Adrenal gland (tissue), 19 donors: ENCODE measurements around the gene MYO18B. TPM values are rescaled to one million over a fixed set of nuclear protein-coding genes. Genes with fewer than 3 reads are reported as not detected.
A peak's percentile ranks its signal among the peaks of the same experiment; 100 is the strongest.

ENCODE experiments used
- DNase-seq, 7 donors: peaks; one replicate each; pipeline ENCODE4 v3.0.0-alpha.2; 2019 to 2020
- H3K27ac ChIP-seq, 5 donors: fragments of 200-600 bp; sonication (generic) in 4 of 5; 1 replicate in 3 of 5; 2 replicates in 2 of 5; pipeline versions ENCODE4 v1.5.1 to v1.8.0; 2016 to 2020; ENCODE audit warnings: mild to moderate bottlenecking in 1 of 5
- H3K27me3 ChIP-seq: fragments of 200-600 bp; 2 replicates; pipeline ENCODE4 v1.8.0; 2021
- H3K36me3 ChIP-seq, 2 donors: fragments of 200-600 bp; replicated peaks in 1 of 2; 1 replicate in 1 of 2; 2 replicates in 1 of 2; pipeline versions ENCODE4 v1.5.1 to v1.8.0; 2018 to 2022
- H3K4me1 ChIP-seq, 2 donors: fragments of 200-600 bp; replicated peaks in 1 of 2; 1 replicate in 1 of 2; 2 replicates in 1 of 2; pipeline versions ENCODE4 v1.5.1 to v1.8.0; 2018 to 2021
- H3K4me3 ChIP-seq, 4 donors: fragments of 200-600 bp; sonication (generic) in 3 of 4; one replicate each; pipeline ENCODE4 v1.5.1; 2016 to 2018
- H3K9me3 ChIP-seq, 3 donors: fragments of 200-600 bp; sonication (generic) in 1 of 3; replicated peaks in 1 of 3; 1 replicate in 2 of 3; 2 replicates in 1 of 3; pipeline versions ENCODE4 v1.5.1 to v1.8.0; 2016 to 2021
- POLR2A ChIP-seq, 2 donors: fragments of 450-650 bp; IDR thresholded peaks; one replicate each; pipeline ENCODE4 v1.6.1; 2017; ENCODE audit warnings: antibody characterized with exemption in 2 of 2, mild to moderate bottlenecking in 2 of 2, moderate library complexity in 1 of 2
- WGBS, 4 donors: extraction: QIAGEN DNeasy Blood & Tissue Kit in 2 of 4; methylation state at CpG; one replicate each; pipeline versions ENCODE4 v1.1.5 to v1.1.7; 2013 to 2017; 5-methylcytosine and 5-hydroxymethylcytosine counted together
- intact Hi-C, 2 donors: fragments of 100-400 bp; cut with DNase I; formaldehyde crosslinking; loops; one replicate each; pipeline versions ENCODE4 v1.14.1 to v1.15.0; 2022 to 2023
- long read RNA-seq, 10 donors: library from polyadenylated mRNA in 3 of 10; unstranded in 2 of 10; stranded (forward) in 1 of 10; transcript quantifications; one replicate each; pipeline ENCODE4 v2.0.0 and lab custom pipeline, GENCODE V29; 2021 to 2026
- polyA plus RNA-seq, 3 donors: library from polyadenylated mRNA; stranded (reverse); fragments of 200-250 nt in 2 of 3; fragments of 350-450 nt in 1 of 3; fragmentation: Illumina TruSeq in 1 of 3; extraction: RNeasy Lipid Tissue Mini Kit (QIAGEN cat#74804) in 1 of 3; gene quantifications; one replicate each; pipeline ENCODE4 v1.2.3, GENCODE V29; 2013 to 2014
- total RNA-seq, 9 donors: library from RNA; depleted of rRNA in 4 of 9; stranded (reverse); fragments of >200 nt in 4 of 9; fragments of 120-200 nt in 1 of 9; fragmentation: NEBNext Ultra II Directional in 1 of 9; extraction: Animal tissue kit (Norgen Biotek cat#: 25700) in 1 of 9; gene quantifications; one replicate each; pipeline versions ENCODE4 v1.1.0 to v1.2.4, GENCODE V29; 2013 to 2023
- TF ChIP-seq, protein P1 (sequence below), 6 experiments: fragments of 450-650 bp in 4 of 6; fragments of 200-600 bp in 2 of 6; sonication (generic) in 1 of 6; IDR thresholded peaks; 1 replicate in 5 of 6; 2 replicates in 1 of 6; pipeline versions ENCODE4 v1.5.1 to v1.8.0; 2016 to 2021; ENCODE audit warnings: antibody characterized with exemption in 6 of 6, mild to moderate bottlenecking in 2 of 6, moderate library complexity in 1 of 6
- donor health status: healthy with polysubstance abuse.
- donor health status: Bipolar disorder and iron deficiency.
- donor health status: DM: yes; HTN: yes; CAD: no.
- donor health status: DM: no; HTN: no; CAD: no.
- donor health status: DM: no; HTN: no; CAD: no.
- donor health status: DM: yes; HTN: yes; CAD: no.

The MYO18B gene, protein sequence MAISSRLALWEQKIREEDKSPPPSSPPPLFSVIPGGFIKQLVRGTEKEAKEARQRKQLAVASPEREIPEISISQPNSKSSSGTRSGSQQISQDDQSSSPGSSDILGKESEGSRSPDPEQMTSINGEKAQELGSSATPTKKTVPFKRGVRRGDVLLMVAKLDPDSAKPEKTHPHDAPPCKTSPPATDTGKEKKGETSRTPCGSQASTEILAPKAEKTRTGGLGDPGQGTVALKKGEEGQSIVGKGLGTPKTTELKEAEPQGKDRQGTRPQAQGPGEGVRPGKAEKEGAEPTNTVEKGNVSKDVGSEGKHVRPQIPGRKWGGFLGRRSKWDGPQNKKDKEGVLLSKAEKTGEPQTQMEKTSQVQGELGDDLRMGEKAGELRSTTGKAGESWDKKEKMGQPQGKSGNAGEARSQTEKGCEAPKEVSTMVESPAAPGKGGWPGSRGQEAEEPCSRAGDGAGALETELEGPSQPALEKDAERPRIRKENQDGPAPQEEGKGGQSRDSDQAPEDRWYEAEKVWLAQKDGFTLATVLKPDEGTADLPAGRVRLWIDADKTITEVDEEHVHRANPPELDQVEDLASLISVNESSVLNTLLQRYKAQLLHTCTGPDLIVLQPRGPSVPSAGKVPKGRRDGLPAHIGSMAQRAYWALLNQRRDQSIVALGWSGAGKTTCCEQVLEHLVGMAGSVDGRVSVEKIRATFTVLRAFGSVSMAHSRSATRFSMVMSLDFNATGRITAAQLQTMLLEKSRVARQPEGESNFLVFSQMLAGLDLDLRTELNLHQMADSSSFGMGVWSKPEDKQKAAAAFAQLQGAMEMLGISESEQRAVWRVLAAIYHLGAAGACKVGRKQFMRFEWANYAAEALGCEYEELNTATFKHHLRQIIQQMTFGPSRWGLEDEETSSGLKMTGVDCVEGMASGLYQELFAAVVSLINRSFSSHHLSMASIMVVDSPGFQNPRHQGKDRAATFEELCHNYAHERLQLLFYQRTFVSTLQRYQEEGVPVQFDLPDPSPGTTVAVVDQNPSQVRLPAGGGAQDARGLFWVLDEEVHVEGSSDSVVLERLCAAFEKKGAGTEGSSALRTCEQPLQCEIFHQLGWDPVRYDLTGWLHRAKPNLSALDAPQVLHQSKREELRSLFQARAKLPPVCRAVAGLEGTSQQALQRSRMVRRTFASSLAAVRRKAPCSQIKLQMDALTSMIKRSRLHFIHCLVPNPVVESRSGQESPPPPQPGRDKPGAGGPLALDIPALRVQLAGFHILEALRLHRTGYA (N-terminal part only)
- total RNA-seq (1 to 10 TPM in 1 of 9 donors, under 1 TPM in 8; 0.08 to 1.1 (median 0.18) TPM), polyA plus RNA-seq (under 1 TPM; 0.09 to 0.20 (median 0.16) TPM)
- long read RNA-seq, donor 1 = 0 reads
- long read RNA-seq, donor 2 = 0 reads
- long read RNA-seq, donor 3 = 0 reads
- long read RNA-seq, donor 4 = 0 reads
- long read RNA-seq, donor 5 = 0 reads
- long read RNA-seq, donor 6 = 0 reads
- long read RNA-seq, donor 7 = 0 reads
- long read RNA-seq, donor 8 = 0 reads
- long read RNA-seq, donor 9 = 0 reads
- long read RNA-seq, donor 10 = 0 reads

DNA sequence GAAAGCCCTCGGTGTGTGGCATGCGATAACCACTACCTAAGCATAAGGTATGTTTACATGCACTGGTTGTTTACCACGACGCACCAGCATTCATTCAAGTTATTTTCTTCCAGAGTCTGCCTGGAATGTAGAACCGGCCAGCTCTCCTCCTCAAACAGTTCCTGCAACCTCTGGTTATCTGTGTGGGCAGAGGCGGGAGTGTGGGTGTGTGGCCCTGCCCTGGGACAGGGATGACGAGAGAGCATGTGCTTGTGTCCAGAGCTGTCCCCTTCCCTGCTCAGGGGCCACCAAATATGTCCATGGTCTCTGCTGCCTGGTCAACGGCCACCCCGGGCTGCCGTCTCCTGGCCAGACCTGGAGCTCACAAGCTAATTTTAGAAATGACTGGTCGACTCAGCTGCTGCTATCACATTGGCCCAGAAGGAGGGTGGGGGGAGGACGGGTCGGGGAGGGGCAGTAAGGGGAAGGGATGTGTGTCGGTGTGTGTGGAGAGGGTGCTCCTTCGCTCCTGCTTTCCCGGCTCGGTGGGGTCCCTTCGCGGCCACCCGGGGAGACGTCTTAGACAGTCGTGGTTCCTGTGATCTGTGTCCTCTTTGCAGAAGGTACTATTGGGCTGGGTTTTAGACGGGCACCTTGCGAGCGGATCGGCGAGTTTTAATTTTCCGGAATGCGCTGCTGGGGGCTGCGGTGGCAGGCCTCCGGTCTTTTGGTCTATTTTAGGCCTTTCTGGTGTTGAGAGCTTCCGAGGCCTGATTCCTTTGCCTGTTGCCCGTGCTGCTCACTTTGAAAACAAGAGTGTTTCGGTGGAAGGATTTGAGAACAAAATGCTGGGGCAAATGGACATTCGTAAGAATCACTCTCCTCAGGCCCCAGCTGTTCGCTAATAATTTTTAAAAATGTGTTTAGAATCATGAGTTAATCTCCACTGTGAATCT lies at the start of gene MYO18B:
Gene MYO18B, plus strand, starts transcription at position 497 of the 935 bp plus-strand sequence. CDS start 18,905 bp downstream, outside the sequence.
- intact Hi-C loops = no loop called here
- Histone ChIP-seq H3K4me3 (no peak within 1 kb of the TSS), H3K27ac (no peak within 1 kb of the TSS), H3K27me3 (no peaks in the 10 kb centered on the region), H3K9me3 (no peaks in the 10 kb centered on the region), H3K4me1 (peaks cover 0 to 11% of the 10 kb centered on the region in 2 donors), H3K36me3 (no peaks in the 10 kb centered on the region)
- 86 to 91% (median 88%) methylated on average over 31 to 36 of the region's 36 CpGs for WGBS, 4 donors
- DNase-seq = peak in 2 of 7 donors; percentile 50 to 52
- TF ChIP-seq, protein P1, sequence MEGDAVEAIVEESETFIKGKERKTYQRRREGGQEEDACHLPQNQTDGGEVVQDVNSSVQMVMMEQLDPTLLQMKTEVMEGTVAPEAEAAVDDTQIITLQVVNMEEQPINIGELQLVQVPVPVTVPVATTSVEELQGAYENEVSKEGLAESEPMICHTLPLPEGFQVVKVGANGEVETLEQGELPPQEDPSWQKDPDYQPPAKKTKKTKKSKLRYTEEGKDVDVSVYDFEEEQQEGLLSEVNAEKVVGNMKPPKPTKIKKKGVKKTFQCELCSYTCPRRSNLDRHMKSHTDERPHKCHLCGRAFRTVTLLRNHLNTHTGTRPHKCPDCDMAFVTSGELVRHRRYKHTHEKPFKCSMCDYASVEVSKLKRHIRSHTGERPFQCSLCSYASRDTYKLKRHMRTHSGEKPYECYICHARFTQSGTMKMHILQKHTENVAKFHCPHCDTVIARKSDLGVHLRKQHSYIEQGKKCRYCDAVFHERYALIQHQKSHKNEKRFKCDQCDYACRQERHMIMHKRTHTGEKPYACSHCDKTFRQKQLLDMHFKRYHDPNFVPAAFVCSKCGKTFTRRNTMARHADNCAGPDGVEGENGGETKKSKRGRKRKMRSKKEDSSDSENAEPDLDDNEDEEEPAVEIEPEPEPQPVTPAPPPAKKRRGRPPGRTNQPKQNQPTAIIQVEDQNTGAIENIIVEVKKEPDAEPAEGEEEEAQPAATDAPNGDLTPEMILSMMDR (IDR thresholded peaks at IDR 0.05) = no peak
- peak in 1 of 2 donors; percentile 16 for TF ChIP-seq POLR2A (IDR thresholded peaks at IDR 0.05)

- DNase-seq = no peak
- TF ChIP-seq, protein P1 (IDR thresholded peaks at IDR 0.05) = no peak
- no peak for TF ChIP-seq POLR2A (IDR thresholded peaks at IDR 0.05)
- intact Hi-C loops = no loop called here
- Histone ChIP-seq H3K4me1 (peaks cover 0 to 6% of the 10 kb centered on the region in 2 donors), H3K27ac (no peak overlapping the region), H3K4me3 (no peak overlapping the region), H3K36me3 (peaks cover 0 to 14% of the 10 kb centered on the region in 2 donors), H3K9me3 (no peaks in the 10 kb centered on the region), H3K27me3 (no peaks in the 10 kb centered on the region)
- 89 to 93% (median 91%) methylated on average over 14 to 15 of the region's 15 CpGs for WGBS, 4 donors
Observed at GRCh38 chr22:25692397-25693267, 49.4 kb upstream of the MYO18B start.

DNA sequence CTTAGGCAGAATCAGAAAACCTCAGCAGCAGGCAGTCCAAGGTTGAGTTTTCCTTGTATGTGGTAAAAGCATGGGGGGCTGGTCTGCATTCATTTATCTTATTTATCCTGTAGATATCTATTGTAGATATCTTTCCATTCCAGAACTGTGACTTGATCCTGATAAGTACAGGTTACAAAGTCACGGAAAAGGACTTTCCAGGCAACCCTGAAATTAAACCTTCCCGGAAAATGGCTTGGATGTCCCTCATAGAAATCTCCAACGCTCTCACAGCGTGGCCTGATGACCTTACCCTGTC lies 48.8 kb upstream of the MYO18B start:
- H3K27me3 ChIP-seq = no peaks in the 10 kb centered on the region
- H3K4me1 ChIP-seq = peaks cover 0 to 6% of the 10 kb centered on the region in 2 donors
- H3K9me3 ChIP-seq = no peaks in the 10 kb centered on the region
- peaks cover 0 to 14% of the 10 kb centered on the region in 2 donors for H3K36me3 ChIP-seq
- no peak overlapping the region for H3K4me3 ChIP-seq
- WGBS, 4 donors = 83 to 96% (median 91%) methylated on average over 4 of the region's 4 CpGs
- intact Hi-C loops = no loop called here
- no peak overlapping the region for H3K27ac ChIP-seq
- TF ChIP-seq, protein P1 (IDR thresholded peaks at IDR 0.05) = no peak
- no peak for TF ChIP-seq POLR2A (IDR thresholded peaks at IDR 0.05)
- no peak for DNase-seq
